Activated CD8-positive, alpha-beta memory T cell treated with anti-CD3 and anti-CD28 coated beads for 4 hours (primary cell): ENCODE data around the gene NPVF.

ENCODE experiments used
- DNase-seq, 2 donors: peaks; one replicate each; pipeline ENCODE4 v3.0.0-alpha.2; 2020; ENCODE audit warnings: low read depth in 2 of 2

NPVF gene

GRCh38 chr7:25234336-25234735 lies 6.0 kb upstream of the NPVF start:
- no peak for DNase-seq

- DNase-seq, result no peak
Observed at GRCh38 chr7:25223206-25223605, 5.1 kb downstream of the NPVF start.

GRCh38 chr7:25222666-25223065 lies 5.6 kb downstream of the NPVF start:
- no peak for DNase-seq

GRCh38 chr7:25221009-25221408 lies 7.3 kb downstream of the NPVF start:
- DNase-seq, result no peak

GRCh38 chr7:25218191-25218590 lies 10.1 kb downstream of the NPVF start:
- no peak for DNase-seq

GRCh38 chr7:25216837-25217236 lies 11.4 kb downstream of the NPVF start:
- DNase-seq, result no peak

GRCh38 chr7:25215694-25216335 lies 12.5 kb downstream of the NPVF start:
- DNase-seq, result no peak

GRCh38 chr7:25208525-25209221 lies 19.6 kb downstream of the NPVF start:
- no peak for DNase-seq

GRCh38 chr7:25207887-25208286 lies 20.4 kb downstream of the NPVF start:
- DNase-seq, result no peak

- DNase-seq, result no peak
Observed at GRCh38 chr7:25206765-25207164, 21.5 kb downstream of the NPVF start.

GRCh38 chr7:25196132-25196896 lies 32.0 kb downstream of the NPVF start:
- DNase-seq, result no peak

- DNase-seq, result no peak
Observed at GRCh38 chr7:25194036-25194435, 34.2 kb downstream of the NPVF start.

GRCh38 chr7:25192043-25192442 lies 36.2 kb downstream of the NPVF start:
- DNase-seq, result no peak

GRCh38 chr7:25189197-25189596 lies 39.1 kb downstream of the NPVF start:
- DNase-seq, result no peak

- no peak for DNase-seq
Observed at GRCh38 chr7:25187932-25188331, 40.4 kb downstream of the NPVF start.

GRCh38 chr7:25186436-25186835 lies 41.9 kb downstream of the NPVF start:
- DNase-seq, result no peak

- DNase-seq, result no peak
Observed at GRCh38 chr7:25181532-25181931, 46.8 kb downstream of the NPVF start.

- DNase-seq, result no peak
Observed at GRCh38 chr7:25180946-25181345, 47.3 kb downstream of the NPVF start.

GRCh38 chr7:25180592-25180923 lies 47.7 kb downstream of the NPVF start:
- DNase-seq, result peak in 1 of 2 donors; percentile 1

GRCh38 chr7:25179771-25180591 lies 48.3 kb downstream of the NPVF start:
- DNase-seq, result peak; percentile 91 to 92

GRCh38 chr7:25179325-25179724 lies 49.0 kb downstream of the NPVF start:
- no peak for DNase-seq
